Activated CD4-positive, alpha-beta memory T cell treated with anti-CD3 and anti-CD28 coated beads for 36 hours (primary cell): ENCODE results near the gene RBM4B. TPM values are rescaled to one million over a fixed set of nuclear protein-coding genes. Genes with fewer than 3 reads are reported as not detected.
"Not testable (repeated sequence)": the region's sequence is repeated elsewhere in the genome, so short reads cannot be mapped to it uniquely, and the experiment has no call there.

Experiments
- CTCF ChIA-PET: fragments of 350-600 bp; sonication (Branson Sonifier 250); formaldehyde crosslinking; loops from one replicate; lab custom pipeline; 2021; ENCODE audit warnings: antibody characterized with exemption, inconsistent platforms; lab: Charles Lee
- POLR2A ChIA-PET: fragments of 350-600 bp; sonication (Branson Sonifier 250); formaldehyde crosslinking; loops from one replicate; lab custom pipeline; 2021; ENCODE audit warnings: antibody characterized with exemption; lab: Charles Lee
- DNase-seq: peaks from one replicate; pipeline ENCODE4 v3.0.0-alpha.2; 2020
- H3K27ac Mint-ChIP-seq: one replicate; pipeline ENCODE4 v1.8.0; 2021; ENCODE audit warnings: mixed read lengths
- H3K27me3 Mint-ChIP-seq: one replicate; pipeline ENCODE4 v1.8.0; 2021; ENCODE audit warnings: mixed read lengths
- H3K36me3 Mint-ChIP-seq: one replicate; pipeline ENCODE4 v1.8.0; 2021; ENCODE audit warnings: mixed read lengths
- H3K4me1 Mint-ChIP-seq: one replicate; pipeline ENCODE4 v1.8.0; 2021; ENCODE audit warnings: low read depth, mixed read lengths
- H3K4me3 Mint-ChIP-seq: one replicate; pipeline ENCODE4 v1.8.0; 2021; ENCODE audit warnings: mild to moderate bottlenecking, mixed read lengths
- H3K9me3 Mint-ChIP-seq: one replicate; pipeline ENCODE4 v1.8.0; 2021; ENCODE audit warnings: mixed read lengths
- intact Hi-C: fragments of 100-400 bp; cut with micrococcal nuclease; formaldehyde crosslinking; loops from one replicate; pipeline ENCODE4 v1.15.1; 2023
- total RNA-seq, 2 experiments: library from RNA; stranded (reverse); gene quantifications; one replicate each; pipeline ENCODE4 v1.2.3, GENCODE V29; 2021

Gene RBM4B
- total RNA-seq, 2 experiments from 2014 or later, result 10.9 to 11.7 TPM

DNA sequence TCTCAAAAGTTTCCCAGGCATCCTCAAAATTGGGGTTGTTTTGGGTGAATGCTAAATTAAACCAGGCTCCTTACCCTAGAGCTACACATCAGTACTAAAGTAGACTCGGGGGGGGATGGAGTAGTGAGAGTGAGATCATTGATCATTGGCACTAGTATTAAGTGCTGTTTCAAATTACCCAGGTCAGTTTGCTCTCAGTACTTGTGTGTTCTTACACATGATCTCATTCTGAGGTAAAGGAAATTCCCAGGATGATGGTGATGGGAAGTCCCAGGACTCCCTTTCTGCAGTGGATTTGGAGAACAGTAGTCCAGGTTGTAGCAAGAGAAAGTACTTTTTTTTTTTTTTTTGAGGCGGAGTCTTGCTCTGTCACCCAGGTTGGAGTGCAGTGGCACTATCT, 26.7 kb downstream of the RBM4B start:
- Mint-ChIP-seq H3K36me3 (peaks cover 44% of the 10 kb centered on the region), H3K4me1 (peaks cover 55% of the 10 kb centered on the region), H3K4me3 (no peak overlapping the region), H3K27ac (peak overlapping the region; percentile 33), H3K27me3 (no peaks in the 10 kb centered on the region), H3K9me3 (no peaks in the 10 kb centered on the region)
- intact Hi-C loops, result no loop called here
- ChIA-PET CTCF (interaction anchor here (3.2 kb wide), 1 partner anchor 28 kb away, joined by 12 read pairs; no protein-coding TSS in a partner anchor), POLR2A (interaction anchor here (0.6 to 3.3 kb wide), 3 partner anchors 12 to 171 kb away, joined by 3 to 28 read pairs (median 4); partner anchors contain the start of genes DPP3 and RBM4)
- DNase-seq, result no peak

DNA sequence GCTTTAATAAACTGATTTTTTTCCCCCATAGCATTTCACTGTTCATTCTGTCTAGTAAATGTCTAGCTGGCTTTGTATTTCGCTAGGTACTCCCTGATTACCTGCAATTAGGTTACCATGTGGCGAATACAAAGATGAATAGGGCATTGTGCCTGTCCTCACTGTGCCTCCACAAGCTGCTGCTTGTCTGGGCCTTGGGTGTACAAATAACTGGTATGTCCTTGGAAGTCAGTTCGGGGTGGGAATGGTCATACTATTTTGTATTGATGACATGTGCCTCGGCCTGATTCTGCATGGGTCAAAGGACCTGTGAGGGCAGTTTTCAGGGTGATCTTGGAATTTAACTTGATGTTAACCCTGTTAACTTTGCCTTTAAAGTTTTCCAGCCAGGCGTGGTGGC, 27.8 kb downstream of the RBM4B start:
- H3K9me3 Mint-ChIP-seq, result no peaks in the 10 kb centered on the region
- H3K27me3 Mint-ChIP-seq, result no peaks in the 10 kb centered on the region
- ChIA-PET CTCF (interaction anchor here (1.1 to 3.2 kb wide), 4 partner anchors 10 to 104 kb away, joined by 3 to 12 read pairs (median 4); partner anchors contain the start of genes ACTN3, RBM4B and ZDHHC24), POLR2A (interaction anchor here (1.0 to 3.3 kb wide), 3 partner anchors 10 to 14 kb away, joined by 4 to 28 read pairs (median 7); partner anchors contain the start of gene RBM4)
- peaks cover 51% of the 10 kb centered on the region for H3K36me3 Mint-ChIP-seq
- H3K4me1 Mint-ChIP-seq, result peaks cover 62% of the 10 kb centered on the region
- intact Hi-C loops, result no loop called here
- no peak for DNase-seq
- H3K4me3 Mint-ChIP-seq, result no peak overlapping the region
- peak overlapping the region; percentile 23 for H3K27ac Mint-ChIP-seq

DNA sequence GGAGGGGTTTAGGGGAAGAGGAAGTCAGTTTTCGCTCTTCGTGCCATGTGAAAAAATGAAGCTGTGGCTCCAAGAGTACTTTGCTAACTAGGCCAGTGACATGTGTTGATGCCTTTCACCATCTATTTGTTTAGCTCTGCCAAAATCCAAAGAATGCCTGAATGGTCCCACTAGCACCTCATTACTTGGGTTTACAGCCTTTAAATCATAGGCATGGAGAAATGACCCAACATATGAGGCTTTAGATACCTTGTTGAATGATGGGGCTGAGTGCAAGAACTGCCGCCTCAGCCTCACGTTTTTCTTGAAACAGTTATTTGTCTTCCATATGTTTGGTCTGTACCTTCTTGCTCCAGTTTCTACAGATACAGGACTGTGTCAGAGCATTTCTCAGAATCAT, 30.9 kb downstream of the RBM4B start:
- POLR2A ChIA-PET, result interaction anchor here (0.6 to 2.1 kb wide), 3 partner anchors 7 to 1712 kb away, joined by 3 to 6 read pairs (median 4); partner anchors contain the start of gene RBM4
- Mint-ChIP-seq H3K36me3 (peaks cover 81% of the 10 kb centered on the region), H3K4me3 (no peak overlapping the region), H3K27ac (peak overlapping the region; percentile 41), H3K27me3 (no peaks in the 10 kb centered on the region), H3K9me3 (no peaks in the 10 kb centered on the region), H3K4me1 (peaks cover 80% of the 10 kb centered on the region)
- DNase-seq, result no peak
- CTCF ChIA-PET, result interaction anchor here (0.8 to 1.6 kb wide), 2 partner anchors 9 to 32 kb away, joined by 3 to 5 read pairs; partner anchors contain the start of gene RBM4
- intact Hi-C loops, result no loop called here

DNA sequence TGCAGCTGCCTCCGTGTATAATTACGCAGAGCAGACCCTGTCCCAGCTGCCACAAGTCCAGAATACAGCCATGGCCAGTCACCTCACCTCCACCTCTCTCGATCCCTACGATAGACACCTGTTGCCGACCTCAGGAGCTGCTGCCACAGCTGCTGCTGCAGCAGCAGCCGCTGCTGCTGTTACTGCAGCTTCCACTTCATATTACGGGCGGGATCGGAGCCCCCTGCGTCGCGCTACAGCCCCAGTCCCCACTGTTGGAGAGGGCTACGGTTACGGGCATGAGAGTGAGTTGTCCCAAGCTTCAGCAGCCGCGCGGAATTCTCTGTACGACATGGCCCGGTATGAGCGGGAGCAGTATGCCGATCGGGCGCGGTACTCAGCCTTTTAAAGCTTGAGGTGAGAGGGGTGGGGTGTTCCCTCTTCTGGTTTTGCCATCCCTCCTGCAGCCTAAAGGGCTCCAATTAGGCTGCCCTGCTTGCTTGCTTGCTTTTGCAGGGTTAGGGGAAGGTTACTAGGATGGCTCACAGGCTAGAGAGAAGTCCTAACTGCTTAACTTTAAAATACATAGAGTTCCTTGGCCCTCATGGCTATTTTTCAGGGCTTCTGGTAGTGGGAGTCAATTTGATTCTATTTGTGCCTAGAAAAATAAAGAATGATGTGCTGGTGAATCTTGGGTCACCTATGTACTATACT, 33.8 kb downstream of the RBM4B start:
- Mint-ChIP-seq H3K4me3 (no peak overlapping the region), H3K27ac (peak overlapping the region; percentile 3), H3K9me3 (no peaks in the 10 kb centered on the region), H3K4me1 (peaks cover 83% of the 10 kb centered on the region), H3K36me3 (peaks cover 88% of the 10 kb centered on the region), H3K27me3 (no peaks in the 10 kb centered on the region)
- ChIA-PET POLR2A (no interaction called here), CTCF (interaction anchor here (1.1 kb wide), 1 partner anchor 22 kb away, joined by 3 read pairs; no protein-coding TSS in a partner anchor)
- no peak for DNase-seq
- intact Hi-C loops, result no loop called here

DNA sequence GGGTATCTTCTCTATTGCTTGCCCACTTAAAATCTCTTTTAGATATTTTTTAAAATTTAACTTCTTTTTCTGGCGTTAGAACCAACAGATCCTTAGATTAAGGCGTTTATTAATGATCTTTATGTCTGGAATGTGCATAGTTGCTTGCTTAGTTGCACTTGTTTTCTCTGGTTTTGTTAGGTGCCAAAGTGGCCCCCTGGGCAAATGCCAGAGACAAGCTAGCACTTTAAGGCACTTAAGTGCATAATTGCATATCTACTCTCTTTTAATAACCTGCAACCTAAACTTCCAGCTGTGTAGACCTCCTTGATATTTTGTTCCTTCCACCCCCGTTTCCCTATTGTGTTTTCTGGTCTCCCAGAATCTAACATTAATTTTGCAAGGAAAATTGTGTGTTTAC, 35.9 kb downstream of the RBM4B start:
- Mint-ChIP-seq H3K9me3 (no peaks in the 10 kb centered on the region), H3K4me3 (peak overlapping the region; percentile 40), H3K27me3 (no peaks in the 10 kb centered on the region), H3K36me3 (peaks cover 84% of the 10 kb centered on the region), H3K4me1 (peaks cover 87% of the 10 kb centered on the region), H3K27ac (peak overlapping the region; percentile 13)
- ChIA-PET POLR2A (interaction anchor here (0.7 to 6.6 kb wide), 3 partner anchors 11 to 37 kb away, joined by 3 to 140 read pairs (median 3); partner anchors contain the start of gene RBM14), CTCF (no interaction called here)
- intact Hi-C loops, result no loop called here
- no peak for DNase-seq

DNA sequence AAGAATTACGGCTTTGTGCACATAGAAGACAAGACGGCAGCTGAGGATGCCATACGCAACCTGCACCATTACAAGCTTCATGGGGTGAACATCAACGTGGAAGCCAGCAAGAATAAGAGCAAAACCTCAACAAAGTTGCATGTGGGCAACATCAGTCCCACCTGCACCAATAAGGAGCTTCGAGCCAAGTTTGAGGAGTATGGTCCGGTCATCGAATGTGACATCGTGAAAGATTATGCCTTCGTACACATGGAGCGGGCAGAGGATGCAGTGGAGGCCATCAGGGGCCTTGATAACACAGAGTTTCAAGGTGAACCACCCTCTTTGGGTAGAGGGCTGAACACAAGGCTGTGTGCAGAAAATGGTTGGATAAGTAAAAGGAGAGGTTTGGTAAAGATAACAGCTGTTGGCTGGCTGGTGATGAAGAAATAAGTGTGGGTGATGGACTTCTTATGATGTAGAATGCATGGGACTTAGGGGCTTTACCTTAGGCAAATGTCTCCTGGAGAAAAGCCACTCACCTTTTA, 37.8 kb downstream of the RBM4B start:
- H3K9me3 Mint-ChIP-seq, H3K27me3 Mint-ChIP-seq, DNase-seq: not testable (repeated sequence)
- POLR2A ChIA-PET, result interaction anchor here (1.2 to 6.6 kb wide), 5 partner anchors 7 to 38 kb away, joined by 3 to 140 read pairs (median 28); partner anchors contain the start of genes RBM14 and RBM4B
- Mint-ChIP-seq H3K27ac (peak overlapping the region; percentile 98), H3K4me1 (peaks cover 73% of the 10 kb centered on the region), H3K36me3 (peaks cover 65% of the 10 kb centered on the region), H3K4me3 (peak overlapping the region; percentile 99)
- intact Hi-C loops, result loop anchor here (2.0 kb wide), 1 partner anchor 93 kb away; the partner anchor contains the start of genes ACTN3 and ZDHHC24
- CTCF ChIA-PET, result interaction anchor here (1.8 to 3.8 kb wide), 3 partner anchors 10 to 38 kb away, joined by 5 to 33 read pairs (median 15); partner anchors contain the start of genes RBM14 and RBM4B

DNA sequence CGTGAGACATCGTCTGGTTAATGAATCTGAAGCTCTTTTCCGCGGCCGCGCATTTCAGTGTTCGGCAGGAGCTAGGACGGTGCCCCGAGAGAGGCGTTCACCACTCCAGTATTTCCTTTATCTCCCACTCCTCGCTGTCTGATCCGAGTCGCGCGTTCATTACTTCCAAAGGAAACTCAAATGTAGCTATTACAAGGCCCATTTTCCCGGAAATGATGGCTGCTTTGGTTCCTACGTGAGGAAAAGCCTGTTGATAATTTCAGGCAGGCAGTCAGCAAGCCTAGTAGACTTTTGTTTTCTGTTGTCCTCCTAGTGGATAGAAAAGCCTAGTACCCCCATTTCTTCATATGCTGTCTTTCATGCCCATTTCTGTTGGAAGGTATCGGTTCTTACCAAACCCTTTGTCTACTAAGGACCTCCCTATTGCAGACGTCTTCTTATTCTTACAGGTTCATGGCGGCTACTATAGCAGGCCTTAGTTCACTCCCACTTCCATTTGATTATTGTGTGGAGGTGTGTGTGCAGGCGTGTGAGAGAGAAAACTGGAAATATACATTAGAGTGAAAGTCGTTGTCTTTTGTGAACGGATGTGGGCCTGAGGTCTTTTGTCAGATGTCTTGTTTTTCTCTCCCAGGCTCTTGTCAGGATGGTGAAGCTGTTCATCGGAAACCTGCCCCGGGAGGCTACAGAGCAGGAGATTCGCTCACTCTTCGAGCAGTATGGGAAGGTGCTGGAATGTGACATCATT, 38.4 kb downstream of the RBM4B start:
- Mint-ChIP-seq H3K27ac (peak overlapping the region; percentile 98), H3K36me3 (peaks cover 64% of the 10 kb centered on the region), H3K27me3 (no peaks in the 10 kb centered on the region), H3K4me3 (peak overlapping the region; percentile 99), H3K4me1 (peaks cover 70% of the 10 kb centered on the region), H3K9me3 (no peaks in the 10 kb centered on the region)
- DNase-seq, result peak; percentile 43
- intact Hi-C loops, result loop anchor here (2.0 kb wide), 1 partner anchor 92 kb away; the partner anchor contains the start of genes ACTN3 and ZDHHC24
- ChIA-PET CTCF (interaction anchor here (1.3 to 3.8 kb wide), 7 partner anchors 9 to 60 kb away, joined by 3 to 33 read pairs (median 5); partner anchors contain the start of genes RBM14 and RBM4B), POLR2A (interaction anchor here (0.7 to 6.6 kb wide), 11 partner anchors 8 to 350 kb away, joined by 3 to 140 read pairs (median 6); partner anchors contain the start of genes ACTN3, RBM14, RBM4B and YIF1A)

DNA sequence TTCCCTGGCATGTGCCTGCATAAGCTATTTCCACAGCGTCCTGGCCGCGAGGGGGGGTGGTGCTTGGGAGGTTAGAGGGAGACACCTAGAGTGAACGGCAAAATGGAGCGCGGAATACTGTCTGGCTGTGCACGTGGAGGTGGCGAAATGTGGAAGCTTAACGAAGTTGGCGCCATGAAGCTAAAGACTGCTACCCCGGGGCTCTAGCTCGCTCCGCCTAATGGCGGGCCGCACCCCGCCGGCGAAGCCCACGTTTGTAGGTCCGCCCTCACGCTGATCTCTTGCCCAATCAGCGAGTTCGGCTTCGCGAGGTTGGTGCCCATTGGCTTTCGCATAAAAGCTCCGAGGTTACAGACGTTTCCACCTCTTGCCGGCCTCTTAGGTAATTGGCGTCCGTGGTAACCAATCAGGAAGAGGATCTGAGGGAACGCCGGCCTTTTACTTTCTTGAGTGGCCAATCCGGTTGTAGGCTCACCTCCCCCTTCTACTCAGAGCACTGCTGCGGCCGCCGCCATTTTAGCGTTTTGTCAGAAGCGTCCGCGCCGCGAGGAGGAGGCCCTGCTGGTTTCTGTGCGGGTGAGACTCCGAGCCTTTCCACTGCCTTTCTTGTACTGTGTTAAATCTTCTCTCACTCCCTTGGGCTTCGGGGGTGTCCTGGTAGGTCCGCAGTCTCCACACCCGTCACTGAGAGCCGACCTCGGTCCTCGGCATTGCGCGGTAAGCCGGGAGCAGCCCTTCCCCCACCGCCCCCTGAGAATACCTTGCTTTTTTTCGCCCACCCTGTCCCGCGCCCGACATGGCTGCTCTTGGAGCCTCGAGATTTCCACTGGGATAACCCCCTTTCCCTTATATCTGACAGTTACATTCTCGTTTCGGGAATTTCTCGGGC, 39.3 kb downstream of the RBM4B start, which contains the start of gene RBM4:
RBM4 (plus strand) TSS at position 527 of the 889 bp plus-strand sequence. CDS start 1,009 bp downstream, outside the sequence.
- POLR2A ChIA-PET, result interaction anchor here (0.5 to 6.6 kb wide), 19 partner anchors 8 to 349 kb away, joined by 3 to 140 read pairs (median 4); partner anchors contain the start of genes ACTN3, CCDC87, CCS and CTSF
- Mint-ChIP-seq H3K9me3 (no peaks in the 10 kb centered on the region), H3K27me3 (no peaks in the 10 kb centered on the region), H3K27ac (peak within 1 kb of the TSS; percentile 98), H3K4me3 (peak within 1 kb of the TSS; percentile 99), H3K4me1 (peaks cover 63% of the 10 kb centered on the region), H3K36me3 (peaks cover 56% of the 10 kb centered on the region)
- intact Hi-C loops, result loop anchor here (1.0 to 2.0 kb wide), 3 partner anchors 21 to 92 kb away; partner anchors contain the start of genes ACTN3, RBM4B and ZDHHC24
- CTCF ChIA-PET, result interaction anchor here (0.6 to 3.8 kb wide), 16 partner anchors 9 to 529 kb away, joined by 3 to 33 read pairs (median 5); partner anchors contain the start of genes CCDC87, CCS, MRPL11 and RBM14
- DNase-seq, result peak; percentile 98

DNA sequence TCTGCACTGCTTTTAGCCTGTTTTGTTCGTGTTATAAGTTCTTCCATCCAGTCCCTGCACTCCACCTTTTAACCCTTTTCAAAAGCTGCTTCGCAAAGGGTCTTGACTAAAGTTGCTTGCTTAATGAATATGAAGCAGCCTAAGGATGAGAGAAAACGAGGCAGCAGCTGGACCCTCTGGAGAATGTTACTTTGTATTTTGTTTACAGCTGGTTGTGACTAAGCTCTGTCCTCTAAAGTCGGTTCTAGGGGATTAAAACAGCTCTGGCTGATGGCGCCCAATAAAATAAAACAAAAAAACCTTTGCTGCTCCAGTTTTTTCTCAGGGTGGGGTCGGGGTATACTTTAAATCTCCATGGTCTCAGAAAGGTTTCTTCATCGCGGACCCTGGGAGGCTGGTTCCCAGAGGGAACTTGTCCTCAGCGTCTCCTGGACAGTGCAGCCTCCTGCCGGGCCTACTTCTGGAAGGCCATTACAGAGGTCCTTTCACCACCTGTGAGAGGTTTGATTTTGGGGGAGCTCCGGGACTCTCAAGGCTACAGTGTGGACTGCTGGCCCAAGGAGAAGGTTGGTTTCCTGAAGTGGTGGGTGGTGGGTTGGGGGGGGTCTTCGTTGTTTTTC, 40.0 kb downstream of the RBM4B start:
- no peaks in the 10 kb centered on the region for H3K27me3 Mint-ChIP-seq
- CTCF ChIA-PET, result interaction anchor here (0.6 to 3.8 kb wide), 15 partner anchors 9 to 199 kb away, joined by 3 to 33 read pairs (median 5); partner anchors contain the start of genes CCDC87, CCS, MRPL11 and RBM14
- H3K9me3 Mint-ChIP-seq, result no peaks in the 10 kb centered on the region
- H3K4me3 Mint-ChIP-seq, result peak overlapping the region; percentile 99
- peak overlapping the region; percentile 98 for H3K27ac Mint-ChIP-seq
- intact Hi-C loops, result loop anchor here (1.0 to 2.0 kb wide), 3 partner anchors 20 to 91 kb away; partner anchors contain the start of genes ACTN3, RBM4B and ZDHHC24
- peaks cover 54% of the 10 kb centered on the region for H3K36me3 Mint-ChIP-seq
- DNase-seq, result no peak
- POLR2A ChIA-PET, result interaction anchor here (0.5 to 6.6 kb wide), 15 partner anchors 9 to 209 kb away, joined by 3 to 140 read pairs (median 5); partner anchors contain the start of genes ACTN3, CCDC87, CCS and CTSF
- H3K4me1 Mint-ChIP-seq, result peaks cover 56% of the 10 kb centered on the region
